Gastrocnemius medialis (tissue), 4 donors: ENCODE results near the gene CDC34.

Experiments
- POLR2A ChIP-seq, 2 donors: fragments of 450-650 bp; IDR thresholded peaks; one replicate each; pipeline ENCODE4 v1.6.1; 2017; ENCODE audit warnings: antibody characterized with exemption in 2 of 2, mild to moderate bottlenecking in 2 of 2, moderate library complexity in 2 of 2
- TF ChIP-seq, protein P1 (sequence below), 5 experiments: fragments of 450-650 bp in 3 of 5; fragments of 200-600 bp in 2 of 5; sonication (generic) in 2 of 5; IDR thresholded peaks in 4 of 5; conservative IDR thresholded peaks in 1 of 5; 1 replicate in 4 of 5; 2 replicates in 1 of 5; pipeline ENCODE4 v1.5.1; 2016 to 2019; ENCODE audit warnings: antibody characterized with exemption in 5 of 5, mild to moderate bottlenecking in 3 of 5, moderate library complexity in 3 of 5

DNA sequence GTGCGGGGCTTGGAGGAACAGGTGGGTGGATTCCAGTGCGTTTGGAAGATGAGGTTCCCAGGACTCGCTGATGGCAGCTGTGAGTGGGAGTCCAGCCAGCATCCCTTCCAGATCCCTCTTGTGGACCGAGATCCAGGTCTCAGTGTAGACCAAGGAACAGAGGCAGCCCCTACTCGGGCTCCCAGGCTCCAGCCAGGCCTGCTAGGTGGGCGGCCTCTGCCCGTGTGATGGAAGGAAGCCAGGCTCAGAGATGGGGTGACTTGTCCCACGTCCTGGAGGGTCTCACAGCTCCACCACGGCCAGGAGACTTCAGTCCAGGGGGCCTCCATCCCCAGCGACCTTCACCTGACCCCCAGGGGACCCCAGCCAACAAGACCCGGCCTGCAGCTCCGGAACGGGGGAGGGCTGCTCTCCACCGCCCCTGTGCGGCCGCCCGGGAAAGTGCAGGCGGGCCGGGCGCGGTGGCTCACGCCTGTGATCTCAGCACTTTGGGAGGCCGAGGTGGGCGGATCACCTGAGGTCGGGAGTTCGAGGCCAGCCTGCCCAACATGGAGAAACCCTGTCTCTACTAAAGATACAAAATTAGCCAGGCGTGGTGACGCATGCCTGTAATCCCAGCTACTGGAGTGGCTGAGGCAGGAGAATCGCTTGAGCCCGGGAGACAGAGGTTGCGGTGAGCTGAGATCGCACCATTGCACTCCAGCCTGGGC, 36.0 kb upstream of the CDC34 start:
- TF ChIP-seq, protein P1, sequence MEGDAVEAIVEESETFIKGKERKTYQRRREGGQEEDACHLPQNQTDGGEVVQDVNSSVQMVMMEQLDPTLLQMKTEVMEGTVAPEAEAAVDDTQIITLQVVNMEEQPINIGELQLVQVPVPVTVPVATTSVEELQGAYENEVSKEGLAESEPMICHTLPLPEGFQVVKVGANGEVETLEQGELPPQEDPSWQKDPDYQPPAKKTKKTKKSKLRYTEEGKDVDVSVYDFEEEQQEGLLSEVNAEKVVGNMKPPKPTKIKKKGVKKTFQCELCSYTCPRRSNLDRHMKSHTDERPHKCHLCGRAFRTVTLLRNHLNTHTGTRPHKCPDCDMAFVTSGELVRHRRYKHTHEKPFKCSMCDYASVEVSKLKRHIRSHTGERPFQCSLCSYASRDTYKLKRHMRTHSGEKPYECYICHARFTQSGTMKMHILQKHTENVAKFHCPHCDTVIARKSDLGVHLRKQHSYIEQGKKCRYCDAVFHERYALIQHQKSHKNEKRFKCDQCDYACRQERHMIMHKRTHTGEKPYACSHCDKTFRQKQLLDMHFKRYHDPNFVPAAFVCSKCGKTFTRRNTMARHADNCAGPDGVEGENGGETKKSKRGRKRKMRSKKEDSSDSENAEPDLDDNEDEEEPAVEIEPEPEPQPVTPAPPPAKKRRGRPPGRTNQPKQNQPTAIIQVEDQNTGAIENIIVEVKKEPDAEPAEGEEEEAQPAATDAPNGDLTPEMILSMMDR (IDR thresholded peaks at IDR 0.05 in 4 of 5, conservative IDR thresholded peaks at IDR 0.05 in 1 of 5) = peak; percentile 26 to 68 (median 58)
- TF ChIP-seq POLR2A (IDR thresholded peaks at IDR 0.05) = no peak
